ENCODE measurements around the gene POLR1G. TPM values are rescaled to one million over a fixed set of nuclear protein-coding genes. Genes with fewer than 3 reads are reported as not detected.
"Not testable (repeated sequence)": the region's sequence is repeated elsewhere in the genome, so short reads cannot be mapped to it uniquely, and the experiment has no call there.

Gene POLR1G
- total and polyA plus RNA-seq, 2 experiments from 2014 or later, result 2.5 to 3.3 TPM

DNA sequence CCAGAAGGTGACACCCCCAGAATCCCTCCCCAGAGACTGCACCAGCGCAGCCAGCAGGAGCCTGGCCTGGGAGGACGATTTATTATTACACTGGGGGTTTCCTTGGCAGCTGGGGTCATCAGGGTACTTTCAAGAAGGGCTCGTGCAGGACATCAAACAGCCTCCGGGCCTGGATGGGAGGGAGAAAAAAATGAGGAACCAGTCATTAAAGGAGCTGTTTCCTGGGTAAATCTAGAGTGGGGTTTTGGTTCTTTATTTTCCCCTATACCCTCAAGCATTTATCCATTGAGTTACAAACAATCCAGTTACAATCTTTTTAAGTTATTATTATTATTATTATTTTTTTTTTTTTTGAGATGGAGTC is 3.1 kb downstream of the POLR1G start:
- no peak for DNase-seq (ENCODE audit: low spot score)
- 73% methylated on average over 4 of the region's 4 CpGs for whole genome bisulfite sequencing (ENCODE audit: low lambda C conversion rate, missing lambda C conversion rate)
- H3K9me3 ChIP-seq (ENCODE audit: low read depth), result no peaks in the 10 kb centered on the region
- TF ChIP-seq EZH2phosphoT487 (IDR thresholded peaks at IDR 0.05; ENCODE audit: low read depth, severe bottlenecking, unreplicated experiment) (no peak), EZH2 (IDR thresholded peaks at IDR 0.05; ENCODE audit: borderline replicate concordance) (no peak)
- TF ChIP-seq, protein P1, sequence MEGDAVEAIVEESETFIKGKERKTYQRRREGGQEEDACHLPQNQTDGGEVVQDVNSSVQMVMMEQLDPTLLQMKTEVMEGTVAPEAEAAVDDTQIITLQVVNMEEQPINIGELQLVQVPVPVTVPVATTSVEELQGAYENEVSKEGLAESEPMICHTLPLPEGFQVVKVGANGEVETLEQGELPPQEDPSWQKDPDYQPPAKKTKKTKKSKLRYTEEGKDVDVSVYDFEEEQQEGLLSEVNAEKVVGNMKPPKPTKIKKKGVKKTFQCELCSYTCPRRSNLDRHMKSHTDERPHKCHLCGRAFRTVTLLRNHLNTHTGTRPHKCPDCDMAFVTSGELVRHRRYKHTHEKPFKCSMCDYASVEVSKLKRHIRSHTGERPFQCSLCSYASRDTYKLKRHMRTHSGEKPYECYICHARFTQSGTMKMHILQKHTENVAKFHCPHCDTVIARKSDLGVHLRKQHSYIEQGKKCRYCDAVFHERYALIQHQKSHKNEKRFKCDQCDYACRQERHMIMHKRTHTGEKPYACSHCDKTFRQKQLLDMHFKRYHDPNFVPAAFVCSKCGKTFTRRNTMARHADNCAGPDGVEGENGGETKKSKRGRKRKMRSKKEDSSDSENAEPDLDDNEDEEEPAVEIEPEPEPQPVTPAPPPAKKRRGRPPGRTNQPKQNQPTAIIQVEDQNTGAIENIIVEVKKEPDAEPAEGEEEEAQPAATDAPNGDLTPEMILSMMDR (IDR thresholded peaks at IDR 0.05; ENCODE audit: poor library complexity), result no peak
- H3K36me3 ChIP-seq (replicated peaks; ENCODE audit: insufficient read depth, low read depth), result no peaks in the 10 kb centered on the region
- peaks cover 5% of the 10 kb centered on the region for H3K79me2 ChIP-seq
- H3K9me2 ChIP-seq (replicated peaks; ENCODE audit: insufficient read depth), result no peaks in the 10 kb centered on the region
- H3K27ac ChIP-seq, result no peak overlapping the region
- H3K27me3 ChIP-seq, result peaks cover 3% of the 10 kb centered on the region
- no peak overlapping the region for H2AFZ ChIP-seq
- no peak overlapping the region for H3K4me2 ChIP-seq
- no peaks in the 10 kb centered on the region for H3K4me1 ChIP-seq (ENCODE audit: insufficient read depth)
- no peaks in the 10 kb centered on the region for H4K20me1 ChIP-seq (ENCODE audit: insufficient read depth, poor library complexity, severe bottlenecking)
- H3K4me3 ChIP-seq, result no peak overlapping the region

GRCh38 chr19:45410330-45410729 is 3.9 kb downstream of the POLR1G start:
- not testable (repeated sequence) for H2AFZ ChIP-seq; H3K27ac ChIP-seq; H3K4me1 ChIP-seq (ENCODE audit: insufficient read depth); H3K4me3 ChIP-seq; H3K4me2 ChIP-seq; H3K79me2 ChIP-seq; H4K20me1 ChIP-seq (ENCODE audit: insufficient read depth, poor library complexity, severe bottlenecking); H3K9me2 ChIP-seq (replicated peaks; ENCODE audit: insufficient read depth); H3K9me3 ChIP-seq (ENCODE audit: low read depth); H3K27me3 ChIP-seq; H3K36me3 ChIP-seq (replicated peaks; ENCODE audit: insufficient read depth, low read depth); DNase-seq (ENCODE audit: low spot score)
- 95% methylated on average over 4 of the region's 4 CpGs for WGBS (ENCODE audit: low lambda C conversion rate, missing lambda C conversion rate)

DNA sequence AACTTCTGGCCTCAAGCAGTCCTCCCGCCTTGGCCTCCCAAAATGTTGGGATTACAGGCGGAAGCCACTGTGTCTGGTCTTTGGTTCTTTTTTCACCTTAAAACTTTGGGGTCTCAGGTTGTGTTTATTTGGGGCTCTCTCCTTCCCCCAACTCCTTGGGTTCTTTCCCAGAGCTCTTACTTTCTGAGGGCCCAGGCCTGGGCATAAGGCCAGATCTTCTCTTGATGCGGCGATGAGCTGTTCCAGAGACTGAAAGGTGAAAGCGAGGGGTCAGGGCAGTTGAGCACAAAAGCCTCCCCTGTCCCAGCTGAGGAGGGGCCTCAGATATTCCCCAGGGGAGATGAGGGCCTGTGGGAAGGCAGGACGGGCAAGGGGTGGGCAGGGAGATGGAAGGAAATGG is 7.1 kb downstream of the POLR1G start:
- no peaks in the 10 kb centered on the region for H3K79me2 ChIP-seq
- H4K20me1 ChIP-seq (ENCODE audit: insufficient read depth, poor library complexity, severe bottlenecking), result no peaks in the 10 kb centered on the region
- H2AFZ ChIP-seq, result no peak overlapping the region
- WGBS (ENCODE audit: low lambda C conversion rate, missing lambda C conversion rate), result 95% methylated on average over 6 of the region's 6 CpGs
- no peaks in the 10 kb centered on the region for H3K36me3 ChIP-seq (replicated peaks; ENCODE audit: insufficient read depth, low read depth)
- H3K4me1 ChIP-seq (ENCODE audit: insufficient read depth), result no peaks in the 10 kb centered on the region
- TF ChIP-seq EZH2phosphoT487 (IDR thresholded peaks at IDR 0.05; ENCODE audit: low read depth, severe bottlenecking, unreplicated experiment) (no peak), EZH2 (IDR thresholded peaks at IDR 0.05; ENCODE audit: borderline replicate concordance) (no peak)
- TF ChIP-seq, protein P1 (IDR thresholded peaks at IDR 0.05; ENCODE audit: poor library complexity), result no peak
- no peaks in the 10 kb centered on the region for H3K27me3 ChIP-seq
- H3K9me3 ChIP-seq (ENCODE audit: low read depth), result no peaks in the 10 kb centered on the region
- no peak overlapping the region for H3K4me3 ChIP-seq
- H3K27ac ChIP-seq, result no peak overlapping the region
- no peak for DNase-seq (ENCODE audit: low spot score)
- no peak overlapping the region for H3K4me2 ChIP-seq
- no peaks in the 10 kb centered on the region for H3K9me2 ChIP-seq (replicated peaks; ENCODE audit: insufficient read depth)

GRCh38 chr19:45414468-45414867 is 8.0 kb downstream of the POLR1G start:
- Histone ChIP-seq H3K4me1 (ENCODE audit: insufficient read depth) (no peaks in the 10 kb centered on the region), H3K36me3 (replicated peaks; ENCODE audit: insufficient read depth, low read depth) (no peaks in the 10 kb centered on the region), H3K9me3 (ENCODE audit: low read depth) (no peaks in the 10 kb centered on the region), H3K4me3 (no peak overlapping the region), H4K20me1 (ENCODE audit: insufficient read depth, poor library complexity, severe bottlenecking) (no peaks in the 10 kb centered on the region), H3K27me3 (no peaks in the 10 kb centered on the region), H3K27ac (no peak overlapping the region), H3K79me2 (no peaks in the 10 kb centered on the region), H3K4me2 (no peak overlapping the region), H2AFZ (no peak overlapping the region), H3K9me2 (replicated peaks; ENCODE audit: insufficient read depth) (no peaks in the 10 kb centered on the region)
- no peak for TF ChIP-seq EZH2 (IDR thresholded peaks at IDR 0.05; ENCODE audit: borderline replicate concordance)
- DNase-seq (ENCODE audit: low spot score), result no peak
- WGBS (ENCODE audit: low lambda C conversion rate, missing lambda C conversion rate), result 97% methylated on average over 8 of the region's 8 CpGs

GRCh38 chr19:45417151-45417550 is 10.7 kb downstream of the POLR1G start:
- H3K4me2 ChIP-seq, result no peak overlapping the region
- DNase-seq (ENCODE audit: low spot score), result no peak
- H3K27me3 ChIP-seq, result no peaks in the 10 kb centered on the region
- no peaks in the 10 kb centered on the region for H3K36me3 ChIP-seq (replicated peaks; ENCODE audit: insufficient read depth, low read depth)
- no peaks in the 10 kb centered on the region for H3K79me2 ChIP-seq
- no peaks in the 10 kb centered on the region for H3K9me3 ChIP-seq (ENCODE audit: low read depth)
- no peaks in the 10 kb centered on the region for H3K9me2 ChIP-seq (replicated peaks; ENCODE audit: insufficient read depth)
- TF ChIP-seq, protein P1 (IDR thresholded peaks at IDR 0.05; ENCODE audit: poor library complexity), result no peak
- TF ChIP-seq EZH2phosphoT487 (IDR thresholded peaks at IDR 0.05; ENCODE audit: low read depth, severe bottlenecking, unreplicated experiment), result no peak
- TF ChIP-seq EZH2 (IDR thresholded peaks at IDR 0.05; ENCODE audit: borderline replicate concordance), result no peak
- H2AFZ ChIP-seq, result no peak overlapping the region
- no peaks in the 10 kb centered on the region for H4K20me1 ChIP-seq (ENCODE audit: insufficient read depth, poor library complexity, severe bottlenecking)
- H3K4me3 ChIP-seq, result no peak overlapping the region
- H3K4me1 ChIP-seq (ENCODE audit: insufficient read depth), result no peaks in the 10 kb centered on the region
- no peak overlapping the region for H3K27ac ChIP-seq
- 89% methylated on average over 4 of the region's 4 CpGs for WGBS (ENCODE audit: low lambda C conversion rate, missing lambda C conversion rate)
